Endothelial cell of umbilical vein (primary cell): Measurements from ENCODE around the gene HKDC1. TPM values are rescaled to one million over a fixed set of nuclear protein-coding genes. Genes with fewer than 3 reads are reported as not detected.

Experiments
- BruUV-seq: library from RNA; stranded (reverse); fragments of 400-500 nt; replicated peaks from 2 replicates; lab custom pipeline; 2021; lab: Mats Ljungman, UMichigan
- CTCF ChIA-PET: fragments of 300-600, 350-600 bp; sonication (Branson Sonifier 250); formaldehyde crosslinking; loops from one replicate; lab custom pipeline; 2021; ENCODE audit warnings: antibody characterized with exemption, inconsistent platforms; lab: Charles Lee
- POLR2A ChIA-PET: fragments of 300-600, 350-600 bp; sonication (Branson Sonifier 250); formaldehyde crosslinking; loops from one replicate; lab custom pipeline; 2021; ENCODE audit warnings: antibody characterized with exemption, inconsistent platforms; lab: Charles Lee
- DNase-seq: peaks from one replicate; pipeline ENCODE4 v3.0.0-alpha.2; 2011; ENCODE audit warnings: low read depth, low spot score
- FAIRE-seq: peaks from 2 replicates; lab custom pipeline; 2011; peaks lifted over from hg19 to GRCh38; lab: Jason Lieb, UNC
- H2AFZ ChIP-seq: 2 replicates; pipeline ENCODE4 v1.6.0; 2012; ENCODE audit warnings: low read depth, low read length, control low read depth, inconsistent platforms
- H3K27ac ChIP-seq: 2 replicates; pipeline ENCODE4 v1.5.1; 2011; ENCODE audit warnings: low read depth, mild to moderate bottlenecking, control low read depth, low read length, moderate library complexity; ENCODE audit not compliant: insufficient read depth
- H3K27me3 ChIP-seq, 2 experiments: 2 replicates each; pipeline versions ENCODE4 v1.6.0 to v1.6.1; 2011; ENCODE audit warnings: low read length in 2 of 2, mixed read lengths in 1 of 2; ENCODE audit not compliant: control insufficient read depth in 2 of 2, insufficient read depth in 2 of 2
- H3K36me3 ChIP-seq, 2 experiments: 2 replicates in 1 of 2; 3 replicates in 1 of 2; pipeline ENCODE4 v1.5.1; 2011; ENCODE audit warnings: low read length in 2 of 2, mild to moderate bottlenecking in 1 of 2, moderate library complexity in 1 of 2; ENCODE audit not compliant: control insufficient read depth in 2 of 2, insufficient read depth in 2 of 2; ENCODE audit errors: extremely low read depth in 1 of 2
- H3K4me1 ChIP-seq: 3 replicates; pipeline ENCODE4 v1.5.1; 2011; ENCODE audit warnings: mild to moderate bottlenecking, low read length; ENCODE audit not compliant: control insufficient read depth, insufficient read depth; ENCODE audit errors: extremely low read depth
- H3K4me2 ChIP-seq: 2 replicates; pipeline ENCODE4 v1.6.1; 2011; ENCODE audit warnings: low read length, control low read depth, mixed read lengths; ENCODE audit not compliant: insufficient read depth
- H3K4me3 ChIP-seq, 3 experiments: fragments of 200-600 bp in 1 of 3; sonication (generic), shearing (Covaris generic) in 1 of 3; replicated peaks in 1 of 3; 2 replicates each; pipeline ENCODE4 v1.5.1; 2011 to 2016; ENCODE audit warnings: control low read depth in 3 of 3, low read length in 3 of 3, mild to moderate bottlenecking in 2 of 3, inconsistent platforms in 1 of 3, low read depth in 1 of 3, moderate library complexity in 1 of 3; ENCODE audit not compliant: insufficient read depth in 1 of 3
- H3K79me2 ChIP-seq: 2 replicates; pipeline ENCODE4 v1.6.0; 2012; ENCODE audit warnings: low read length, inconsistent platforms; ENCODE audit not compliant: control insufficient read depth, insufficient read depth
- H3K9ac ChIP-seq: replicated peaks from 2 replicates; pipeline ENCODE3; 2011; ENCODE audit warnings: low read length, control low read depth; ENCODE audit not compliant: insufficient read depth; ENCODE audit errors: extremely low read depth
- H3K9me1 ChIP-seq: replicated peaks from 3 replicates; pipeline ENCODE4 v1.6.0; 2011; ENCODE audit warnings: mild to moderate bottlenecking, low read length; ENCODE audit not compliant: control insufficient read depth, insufficient read depth; ENCODE audit errors: extremely low read depth
- H3K9me3 ChIP-seq: replicated peaks from 2 replicates; pipeline ENCODE4 v1.5.1; 2012; ENCODE audit warnings: low read length, inconsistent platforms; ENCODE audit not compliant: control insufficient read depth, insufficient read depth
- H4K20me1 ChIP-seq: replicated peaks from 2 replicates; pipeline ENCODE3; 2011; ENCODE audit warnings: mild to moderate bottlenecking, low read length; ENCODE audit not compliant: control insufficient read depth, insufficient read depth; ENCODE audit errors: extremely low read depth
- CTCF ChIP-seq, 2 donors: IDR thresholded peaks; 1 replicate in 1 of 2; 2 replicates in 1 of 2; pipeline ENCODE4 v1.5.1; 2011; ENCODE audit warnings: low read length in 2 of 2, mild to moderate bottlenecking in 2 of 2, moderate library complexity in 2 of 2, control low read depth in 1 of 2, inconsistent platforms in 1 of 2, low read depth in 1 of 2; ENCODE audit not compliant: insufficient read depth in 1 of 2; ENCODE audit errors: extremely low read depth in 1 of 2
- EZH2 ChIP-seq: IDR thresholded peaks from 2 replicates; pipeline ENCODE4 v1.6.1; 2012; ENCODE audit warnings: borderline replicate concordance, low read depth, mild to moderate bottlenecking, moderate library complexity, low read length, inconsistent platforms; ENCODE audit not compliant: severe bottlenecking
- FOS ChIP-seq: IDR thresholded peaks from 2 replicates; pipeline ENCODE4 v1.6.1; 2011; ENCODE audit warnings: mild to moderate bottlenecking, low read length, moderate library complexity, borderline replicate concordance; ENCODE audit not compliant: insufficient read depth
- GATA2 ChIP-seq: IDR thresholded peaks from 2 replicates; pipeline ENCODE4 v1.7.0; 2011; ENCODE audit warnings: low read depth, mild to moderate bottlenecking, moderate library complexity, mixed read lengths, low read length; ENCODE audit not compliant: insufficient read length, insufficient read depth
- JUN ChIP-seq: IDR thresholded peaks from 2 replicates; pipeline ENCODE4 v1.6.1; 2011; ENCODE audit warnings: borderline replicate concordance, low read depth; ENCODE audit not compliant: insufficient read length, insufficient read depth
- MAX ChIP-seq: IDR thresholded peaks from 2 replicates; pipeline ENCODE4 v1.6.1; 2011; ENCODE audit not compliant: insufficient read depth, insufficient read length
- MYC ChIP-seq: IDR thresholded peaks from one replicate; pipeline ENCODE4 v1.6.1; 2011; ENCODE audit warnings: mild to moderate bottlenecking, low read depth, low read length
- POLR2A ChIP-seq: IDR thresholded peaks from 2 replicates; pipeline ENCODE4 v1.6.1; 2012; ENCODE audit warnings: low read depth, mild to moderate bottlenecking, control low read depth, low read length
- POLR2AphosphoS5 ChIP-seq: IDR thresholded peaks from 2 replicates; pipeline ENCODE4 v1.6.1; 2012; ENCODE audit warnings: low read depth, mild to moderate bottlenecking, control low read depth, low read length, moderate library complexity; ENCODE audit not compliant: insufficient read depth
- dilution Hi-C: fragments of 300-500 bp; cut with MboI; formaldehyde crosslinking; loops from one replicate; pipeline ENCODE4 v1.15.0; 2019; ENCODE audit warnings: low sequenced_read_pairs; ENCODE audit not compliant: extremely low pct_ligation_motif_present
- intact Hi-C: fragments of 100-400 bp; cut with micrococcal nuclease; formaldehyde crosslinking; loops from one replicate; pipeline ENCODE4 v1.10.0; 2022
- polyA plus RNA-seq, 4 experiments: library from polyadenylated mRNA; depleted of rRNA in 3 of 4; stranded (reverse) in 3 of 4; unstranded in 1 of 4; fragments of >200 nt; gene quantifications; 2 replicates each; pipeline versions ENCODE4 v1.2.1 to v1.2.3, GENCODE V29; 2011 to 2012; ENCODE audit warnings: missing spikeins in 1 of 4
- total RNA-seq: library from RNA; stranded (reverse); gene quantifications from 2 replicates; pipeline ENCODE4 v1.2.3, GENCODE V29; 2021

The HKDC1 gene
- total and polyA plus RNA-seq, 2 donors (not counting 3 experiments of a cell fraction or from before 2014, with no cell fraction given), result not detected

GRCh38 chr10:69176823-69177222, 43.3 kb upstream of the HKDC1 start:
- ChIA-PET CTCF (no interaction called here), POLR2A (no interaction called here)
- DNase-seq (no peak), FAIRE-seq (no peak)
- Histone ChIP-seq H3K9me1 (no peaks in the 10 kb centered on the region), H3K4me1 (peaks cover 17% of the 10 kb centered on the region), H3K27ac (no peak overlapping the region), H3K4me2 (no peak overlapping the region), H3K9me3 (no peaks in the 10 kb centered on the region), H3K9ac (no peak overlapping the region), H3K27me3 (no peaks in the 10 kb centered on the region), H3K36me3 (peaks cover 0 to 6% of the 10 kb centered on the region in 2 experiments), H4K20me1 (no peaks in the 10 kb centered on the region), H3K4me3 (no peak overlapping the region), H2AFZ (no peak overlapping the region), H3K79me2 (peaks cover 16% of the 10 kb centered on the region)
- TF ChIP-seq EZH2 (no peak), JUN (no peak), CTCF (IDR thresholded peaks at IDR 0.05; ENCODE audit: extremely low read depth in 1 of 2, insufficient read depth in 1 of 2, low read depth in 1 of 2, low read length in 2 of 2) (no peak), POLR2A (no peak), MYC (no peak), MAX (no peak), FOS (no peak), GATA2 (no peak), POLR2AphosphoS5 (no peak)
- no TSS peak for BruUV-seq
- intact Hi-C loops, result no loop called here
- dilution Hi-C loops, result no loop called here
